ENCODE measurements around the gene SBF2. TPM values are rescaled to one million over a fixed set of nuclear protein-coding genes. Genes with fewer than 3 reads are reported as not detected.
A peak's percentile ranks its signal among the peaks of the same experiment; 100 is the strongest.
"Not testable (repeated sequence)": the region's sequence is repeated elsewhere in the genome, so short reads cannot be mapped to it uniquely, and the experiment has no call there.

SBF2 gene
- total RNA-seq, 1 donor = 61.2 TPM

DNA sequence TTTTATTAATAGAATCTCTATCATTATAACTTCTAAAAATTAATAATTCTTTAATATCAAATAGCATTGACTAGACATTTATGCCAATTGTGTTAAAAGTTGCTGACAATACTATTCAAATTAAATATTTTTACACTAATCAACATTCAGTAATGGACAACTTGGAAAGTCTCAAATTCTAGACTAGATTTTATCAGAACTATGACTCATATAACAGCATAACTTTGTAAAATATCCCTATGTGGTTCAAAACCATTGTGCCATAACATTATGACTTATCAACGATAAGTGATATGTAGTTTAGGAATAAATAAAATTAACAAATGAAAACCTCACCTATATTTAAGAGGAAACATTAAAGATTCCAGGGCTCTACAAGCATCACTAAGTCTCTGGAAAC, 291.8 kb downstream of the SBF2 start:
- Histone ChIP-seq H3K27me3 (ENCODE audit: insufficient read depth, low read length) (no peaks in the 10 kb centered on the region), H3K36me3 (ENCODE audit: insufficient read depth, low read length) (peaks cover 11% of the 10 kb centered on the region), H3K4me2 (ENCODE audit: insufficient read depth, low read length) (no peak overlapping the region), H3K4me3 (ENCODE audit: insufficient read depth, low read length) (no peak overlapping the region), H3K79me2 (ENCODE audit: insufficient read depth, low read length) (no peaks in the 10 kb centered on the region), H2AFZ (ENCODE audit: low read length) (no peak overlapping the region), H3K27ac (ENCODE audit: low read depth, low read length) (no peak overlapping the region), H3K4me1 (ENCODE audit: insufficient read depth, low read length) (peaks cover 7% of the 10 kb centered on the region), H3K9me3 (ENCODE audit: low read depth, low read length) (no peaks in the 10 kb centered on the region), H4K20me1 (ENCODE audit: insufficient read depth, low read length) (no peaks in the 10 kb centered on the region)
- DNase-seq (ENCODE audit: insufficient read length, low spot score, missing footprints) = peak; percentile 56
- TF ChIP-seq, protein P1, sequence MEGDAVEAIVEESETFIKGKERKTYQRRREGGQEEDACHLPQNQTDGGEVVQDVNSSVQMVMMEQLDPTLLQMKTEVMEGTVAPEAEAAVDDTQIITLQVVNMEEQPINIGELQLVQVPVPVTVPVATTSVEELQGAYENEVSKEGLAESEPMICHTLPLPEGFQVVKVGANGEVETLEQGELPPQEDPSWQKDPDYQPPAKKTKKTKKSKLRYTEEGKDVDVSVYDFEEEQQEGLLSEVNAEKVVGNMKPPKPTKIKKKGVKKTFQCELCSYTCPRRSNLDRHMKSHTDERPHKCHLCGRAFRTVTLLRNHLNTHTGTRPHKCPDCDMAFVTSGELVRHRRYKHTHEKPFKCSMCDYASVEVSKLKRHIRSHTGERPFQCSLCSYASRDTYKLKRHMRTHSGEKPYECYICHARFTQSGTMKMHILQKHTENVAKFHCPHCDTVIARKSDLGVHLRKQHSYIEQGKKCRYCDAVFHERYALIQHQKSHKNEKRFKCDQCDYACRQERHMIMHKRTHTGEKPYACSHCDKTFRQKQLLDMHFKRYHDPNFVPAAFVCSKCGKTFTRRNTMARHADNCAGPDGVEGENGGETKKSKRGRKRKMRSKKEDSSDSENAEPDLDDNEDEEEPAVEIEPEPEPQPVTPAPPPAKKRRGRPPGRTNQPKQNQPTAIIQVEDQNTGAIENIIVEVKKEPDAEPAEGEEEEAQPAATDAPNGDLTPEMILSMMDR (IDR thresholded peaks at IDR 0.05; ENCODE audit: extremely low read depth, low read depth, low read length) = no peak

DNA sequence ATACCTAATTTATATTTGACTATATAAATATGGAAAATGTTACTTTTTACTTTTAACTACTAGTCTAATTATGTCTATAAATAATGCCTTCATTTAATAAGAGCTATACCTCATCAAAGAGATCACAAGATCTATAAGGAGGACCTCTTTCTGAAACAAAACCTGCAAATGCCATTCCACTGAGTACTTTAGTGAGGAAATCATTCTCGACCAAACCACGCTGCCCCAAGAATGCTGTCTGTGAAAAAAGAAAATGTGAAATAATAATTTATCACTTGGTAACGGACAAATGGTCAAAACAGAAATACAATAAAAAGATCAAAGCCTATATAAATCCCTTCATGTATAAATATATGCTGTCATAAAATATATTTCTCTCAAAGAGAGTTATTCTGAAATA, 301.7 kb downstream of the SBF2 start:
- Histone ChIP-seq H3K9me3 (ENCODE audit: low read depth, low read length) (no peaks in the 10 kb centered on the region), H3K79me2 (ENCODE audit: insufficient read depth, low read length) (no peaks in the 10 kb centered on the region), H3K27me3 (ENCODE audit: insufficient read depth, low read length) (no peaks in the 10 kb centered on the region), H3K36me3 (ENCODE audit: insufficient read depth, low read length) (peaks cover 8% of the 10 kb centered on the region), H4K20me1 (ENCODE audit: insufficient read depth, low read length) (no peaks in the 10 kb centered on the region), H2AFZ (ENCODE audit: low read length) (no peak overlapping the region), H3K4me2 (ENCODE audit: insufficient read depth, low read length) (no peak overlapping the region), H3K4me1 (ENCODE audit: insufficient read depth, low read length) (no peaks in the 10 kb centered on the region), H3K27ac (ENCODE audit: low read depth, low read length) (no peak overlapping the region), H3K4me3 (ENCODE audit: insufficient read depth, low read length) (no peak overlapping the region)
- DNase-seq (ENCODE audit: insufficient read length, low spot score, missing footprints) = no peak
- TF ChIP-seq, protein P1 (IDR thresholded peaks at IDR 0.05; ENCODE audit: extremely low read depth, low read depth, low read length) = no peak

DNA sequence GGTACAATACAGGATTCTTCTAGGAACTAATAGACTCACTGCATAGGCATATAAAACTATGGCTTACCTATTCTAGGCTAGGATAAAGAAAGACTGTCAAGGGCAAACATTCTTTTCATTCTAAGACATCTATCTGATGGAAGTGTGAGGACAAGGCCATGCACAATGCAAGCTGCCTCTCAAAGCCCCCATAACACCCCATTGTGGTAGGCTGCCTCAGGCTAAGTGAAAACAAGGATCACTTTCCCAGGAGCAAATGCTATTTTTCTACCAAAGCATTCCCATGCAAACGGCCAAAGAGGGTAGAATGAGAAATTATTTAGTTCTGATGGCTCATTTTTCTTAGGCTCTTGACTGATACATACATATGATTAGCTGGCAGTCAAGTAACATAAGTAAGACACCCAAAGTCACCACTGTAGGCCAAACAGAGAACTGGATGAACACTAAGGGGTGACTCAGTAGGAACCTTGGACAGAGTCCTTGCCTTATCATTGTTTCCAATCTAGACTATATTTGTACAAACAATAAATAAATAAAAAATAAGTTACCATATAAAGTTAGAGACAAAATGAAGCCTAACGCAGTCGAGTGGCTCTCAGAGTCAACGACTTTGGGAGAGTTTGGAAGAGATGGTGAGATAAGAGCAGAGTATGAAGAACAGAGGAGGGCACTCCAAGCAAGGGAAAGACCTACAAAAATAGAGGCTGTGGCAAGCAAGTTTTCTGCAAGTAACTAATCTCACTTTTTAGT, 303.6 kb downstream of the SBF2 start:
- Histone ChIP-seq H3K27me3 (ENCODE audit: insufficient read depth, low read length) (no peaks in the 10 kb centered on the region), H4K20me1 (ENCODE audit: insufficient read depth, low read length) (no peaks in the 10 kb centered on the region), H3K4me1 (ENCODE audit: insufficient read depth, low read length) (no peaks in the 10 kb centered on the region), H2AFZ (ENCODE audit: low read length) (no peak overlapping the region), H3K4me3 (ENCODE audit: insufficient read depth, low read length) (no peak overlapping the region), H3K79me2 (ENCODE audit: insufficient read depth, low read length) (no peaks in the 10 kb centered on the region), H3K4me2 (ENCODE audit: insufficient read depth, low read length) (no peak overlapping the region), H3K36me3 (ENCODE audit: insufficient read depth, low read length) (peaks cover 8% of the 10 kb centered on the region), H3K27ac (ENCODE audit: low read depth, low read length) (no peak overlapping the region), H3K9me3 (ENCODE audit: low read depth, low read length) (no peaks in the 10 kb centered on the region)
- TF ChIP-seq, protein P1 (IDR thresholded peaks at IDR 0.05; ENCODE audit: extremely low read depth, low read depth, low read length) = peak; percentile 24
- DNase-seq (ENCODE audit: insufficient read length, low spot score, missing footprints) = no peak

DNA sequence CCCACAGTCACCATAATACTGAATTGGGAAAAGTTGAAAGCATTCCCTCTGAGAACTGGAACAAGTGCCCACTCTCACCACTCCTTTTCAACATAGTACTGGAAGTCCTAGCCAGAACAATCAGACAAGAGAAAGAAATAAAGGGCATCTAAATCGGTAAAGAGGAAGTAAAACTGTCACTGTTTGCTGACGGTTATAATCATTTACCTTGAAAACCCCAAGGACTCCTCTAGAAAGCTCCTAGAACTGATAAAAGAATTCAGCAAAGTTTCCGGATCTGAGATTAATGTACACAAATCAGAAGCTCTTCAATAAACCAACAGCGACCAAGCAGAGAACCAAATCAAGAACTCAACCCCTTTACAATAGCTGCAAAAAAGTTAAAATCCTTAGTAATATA, 306.7 kb downstream of the SBF2 start:
- H3K4me3 ChIP-seq (ENCODE audit: insufficient read depth, low read length); H3K9me3 ChIP-seq (ENCODE audit: low read depth, low read length); DNase-seq (ENCODE audit: insufficient read length, low spot score, missing footprints); H4K20me1 ChIP-seq (ENCODE audit: insufficient read depth, low read length); H3K4me2 ChIP-seq (ENCODE audit: insufficient read depth, low read length); H3K27ac ChIP-seq (ENCODE audit: low read depth, low read length); H3K79me2 ChIP-seq (ENCODE audit: insufficient read depth, low read length); H3K27me3 ChIP-seq (ENCODE audit: insufficient read depth, low read length); H2AFZ ChIP-seq (ENCODE audit: low read length); H3K36me3 ChIP-seq (ENCODE audit: insufficient read depth, low read length): not testable (repeated sequence)
- peaks cover 11% of the 10 kb centered on the region for H3K4me1 ChIP-seq (ENCODE audit: insufficient read depth, low read length)

Data from osteoblast (primary cell).